HUES6 (cell line): ENCODE measurements around the gene GSE1.

Source experiments
- H3K27ac ChIP-seq: 2 replicates; pipeline ENCODE4 v1.7.0; 2013; ENCODE audit warnings: low read depth, mild to moderate bottlenecking, low read length, inconsistent platforms
- H3K27me3 ChIP-seq: 2 replicates; pipeline ENCODE4 v1.6.1; 2013; ENCODE audit warnings: low read length; ENCODE audit not compliant: control insufficient read depth, insufficient read depth
- H3K36me3 ChIP-seq: 2 replicates; pipeline ENCODE4 v1.6.1; 2013; ENCODE audit warnings: low read length; ENCODE audit not compliant: control insufficient read depth, insufficient read depth
- H3K4me1 ChIP-seq: 2 replicates; pipeline ENCODE4 v1.6.1; 2013; ENCODE audit warnings: low read length; ENCODE audit not compliant: control insufficient read depth, insufficient read depth
- H3K4me3 ChIP-seq: 2 replicates; pipeline ENCODE4 v1.5.1; 2013; ENCODE audit warnings: low read depth, low read length
- H3K9ac ChIP-seq: one replicate; pipeline ENCODE4 v1.6.1; 2013; ENCODE audit warnings: mild to moderate bottlenecking, low read length
- H3K9me3 ChIP-seq: 2 replicates; pipeline ENCODE4 v1.6.1; 2013; ENCODE audit warnings: low read depth, low read length; ENCODE audit not compliant: control insufficient read depth, insufficient read depth

Gene GSE1

DNA sequence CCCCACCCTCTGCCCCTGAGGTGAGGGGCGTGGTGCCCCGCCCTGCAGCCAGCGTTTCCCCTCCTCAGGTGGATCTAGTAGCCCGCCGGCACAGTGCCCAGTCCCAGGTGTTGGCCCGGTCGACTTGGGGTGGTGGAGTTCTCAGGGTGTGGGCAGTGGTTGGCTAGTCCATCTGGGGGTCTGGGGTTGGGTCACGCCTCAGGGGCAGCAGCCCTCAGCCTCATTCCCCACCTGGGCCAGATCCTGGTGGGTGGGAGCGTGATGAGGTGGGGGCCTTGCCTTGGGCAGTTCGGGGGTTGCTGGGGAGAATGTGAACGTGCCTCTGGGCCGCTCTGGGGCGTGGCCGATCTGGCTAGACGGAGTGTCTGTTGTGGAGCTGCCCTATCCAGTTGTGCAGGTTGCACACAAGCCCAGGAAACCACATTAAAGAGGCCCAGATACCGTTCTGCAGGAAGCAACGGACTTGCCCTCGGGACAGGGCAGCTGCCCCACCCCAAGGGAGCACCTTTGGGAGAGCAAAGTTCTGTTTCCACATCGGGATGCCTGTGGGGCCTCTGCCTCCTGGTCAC, 32.0 kb downstream of the GSE1 start:
- no peaks in the 10 kb centered on the region for H3K27me3 ChIP-seq
- no peak overlapping the region for H3K4me3 ChIP-seq
- no peak overlapping the region for H3K9ac ChIP-seq
- H3K4me1 ChIP-seq = peaks cover under 1% of the 10 kb centered on the region; the same call in 1 of the 2 replicates
- H3K27ac ChIP-seq = no peak overlapping the region
- peaks cover 59% of the 10 kb centered on the region for H3K36me3 ChIP-seq
- no peaks in the 10 kb centered on the region for H3K9me3 ChIP-seq

DNA sequence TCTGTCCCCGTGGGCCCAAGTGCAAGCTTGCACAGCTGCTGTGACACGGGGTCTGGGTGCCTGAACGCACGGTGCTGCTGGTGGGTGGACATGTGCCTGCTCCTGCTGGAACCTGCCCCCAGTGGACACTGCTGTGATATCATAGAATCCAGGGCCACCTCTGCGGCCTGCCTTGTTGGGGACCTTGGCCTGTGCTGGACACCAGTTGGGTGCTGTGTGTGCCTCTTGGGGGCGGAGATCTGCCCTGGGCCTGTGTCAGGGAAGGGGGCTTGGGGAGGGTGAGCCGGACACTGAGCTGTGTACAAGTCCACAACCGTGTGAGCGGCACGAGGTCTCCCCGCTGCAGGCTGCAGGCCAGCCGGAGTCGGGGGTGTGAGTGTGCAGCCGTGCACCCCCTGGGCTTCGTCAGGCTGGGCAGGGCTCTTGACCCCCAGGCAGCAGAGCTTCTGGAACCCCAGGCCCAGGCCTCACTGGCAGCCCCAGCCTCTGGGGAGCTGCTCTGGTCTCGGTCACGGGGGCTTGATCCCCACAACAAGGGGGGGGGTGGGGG, 33.3 kb downstream of the GSE1 start:
- Histone ChIP-seq H3K27ac (no peak overlapping the region), H3K27me3 (no peaks in the 10 kb centered on the region), H3K4me3 (no peak overlapping the region), H3K36me3 (peaks cover 53% of the 10 kb centered on the region), H3K9me3 (no peaks in the 10 kb centered on the region), H3K4me1 (peaks cover 3% of the 10 kb centered on the region; the same call in 1 of the 2 replicates), H3K9ac (no peak overlapping the region)

DNA sequence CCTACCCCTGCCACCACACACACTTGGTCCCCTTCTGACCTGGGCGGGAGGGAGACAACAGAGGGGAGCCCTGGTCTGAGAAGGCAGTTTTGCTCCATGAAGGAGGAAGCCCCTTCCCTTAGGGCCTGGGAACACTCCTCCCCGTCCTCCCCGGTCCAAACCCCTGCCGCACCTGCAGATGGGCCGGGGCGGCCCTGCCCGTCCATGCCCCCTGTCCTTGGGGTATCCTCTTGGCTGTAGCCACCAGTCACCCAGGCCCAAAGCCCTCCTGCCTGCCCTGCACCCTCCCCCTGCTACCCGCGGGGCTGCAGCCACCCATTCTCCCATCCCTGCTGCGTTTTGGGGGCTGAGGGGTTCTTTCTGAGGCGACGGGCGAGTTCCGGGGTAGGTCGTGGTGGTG, 33.9 kb downstream of the GSE1 start:
- Histone ChIP-seq H3K4me3 (no peak overlapping the region), H3K36me3 (peaks cover 53% of the 10 kb centered on the region), H3K9me3 (no peaks in the 10 kb centered on the region), H3K27ac (no peak overlapping the region), H3K9ac (no peak overlapping the region), H3K4me1 (peaks cover 3% of the 10 kb centered on the region; the same call in 1 of the 2 replicates), H3K27me3 (no peaks in the 10 kb centered on the region)

DNA sequence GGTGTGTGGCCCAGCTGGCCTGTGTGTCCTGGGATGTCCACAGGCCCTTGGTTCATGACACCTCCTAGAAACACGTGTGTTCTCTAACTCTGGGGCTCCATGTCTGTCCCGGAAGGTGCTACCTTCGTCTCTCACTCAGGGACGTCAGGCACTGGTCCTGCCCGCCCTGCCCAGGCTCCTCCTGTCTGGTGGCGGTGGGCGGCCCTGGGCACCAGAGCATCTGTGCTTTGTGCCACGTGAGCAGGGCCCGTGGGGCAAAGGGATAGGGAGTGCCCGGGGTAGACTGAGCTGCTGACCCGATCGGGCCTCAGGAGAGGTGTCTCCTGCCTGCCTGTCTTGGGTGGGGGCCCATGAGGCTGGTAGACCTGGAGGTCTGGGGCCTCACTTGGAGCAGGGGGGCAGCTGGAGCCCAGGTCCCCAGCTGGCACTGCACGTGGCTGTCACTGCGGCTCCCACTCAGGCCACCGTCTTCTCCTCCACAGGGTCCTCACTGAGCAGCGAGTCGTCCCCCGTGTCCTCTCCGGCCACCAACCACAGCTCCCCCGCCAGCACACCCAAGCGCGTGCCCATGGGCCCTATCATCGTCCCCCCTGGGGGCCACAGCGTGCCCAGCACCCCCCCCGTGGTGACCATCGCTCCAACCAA, 35.1 kb downstream of the GSE1 start:
- no peak overlapping the region for H3K27ac ChIP-seq
- peaks cover 3% of the 10 kb centered on the region; the same call in 1 of the 2 replicates for H3K4me1 ChIP-seq

DNA sequence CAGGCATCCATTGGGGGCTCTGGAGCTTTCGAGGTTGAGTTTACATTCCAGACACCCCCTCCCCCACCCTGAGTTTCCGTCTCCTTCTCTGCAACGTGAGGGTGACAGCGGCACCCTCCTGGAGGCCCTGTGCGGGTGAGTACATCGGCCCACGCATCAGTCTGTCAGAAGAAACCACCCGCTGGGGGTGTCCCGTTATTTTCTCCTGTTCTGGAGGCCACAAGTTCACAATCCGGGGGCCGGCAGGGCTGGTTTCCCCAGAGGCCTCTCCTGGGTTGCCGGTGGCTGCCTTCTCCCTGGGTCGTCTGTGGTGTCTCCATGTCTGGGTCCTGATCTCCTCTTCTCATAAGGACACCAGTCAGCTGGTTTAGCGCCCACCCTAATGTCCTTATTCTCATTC, 35.7 kb downstream of the GSE1 start:
- Histone ChIP-seq H3K36me3 (peaks cover 57% of the 10 kb centered on the region), H3K4me1 (peaks cover 3% of the 10 kb centered on the region; the same call in 1 of the 2 replicates), H3K27me3 (no peaks in the 10 kb centered on the region), H3K4me3 (no peak overlapping the region), H3K27ac (no peak overlapping the region), H3K9me3 (peaks cover 2% of the 10 kb centered on the region; the same call in 1 of the 2 replicates), H3K9ac (no peak overlapping the region)

More for the DNA sequence above, 35.1 kb downstream of the GSE1 start:
- H3K27me3 ChIP-seq = no peaks in the 10 kb centered on the region
- no peak overlapping the region for H3K4me3 ChIP-seq
- H3K36me3 ChIP-seq = peaks cover 51% of the 10 kb centered on the region
- H3K9ac ChIP-seq = no peak overlapping the region
- peaks cover under 1% of the 10 kb centered on the region; the same call in 1 of the 2 replicates for H3K9me3 ChIP-seq

DNA sequence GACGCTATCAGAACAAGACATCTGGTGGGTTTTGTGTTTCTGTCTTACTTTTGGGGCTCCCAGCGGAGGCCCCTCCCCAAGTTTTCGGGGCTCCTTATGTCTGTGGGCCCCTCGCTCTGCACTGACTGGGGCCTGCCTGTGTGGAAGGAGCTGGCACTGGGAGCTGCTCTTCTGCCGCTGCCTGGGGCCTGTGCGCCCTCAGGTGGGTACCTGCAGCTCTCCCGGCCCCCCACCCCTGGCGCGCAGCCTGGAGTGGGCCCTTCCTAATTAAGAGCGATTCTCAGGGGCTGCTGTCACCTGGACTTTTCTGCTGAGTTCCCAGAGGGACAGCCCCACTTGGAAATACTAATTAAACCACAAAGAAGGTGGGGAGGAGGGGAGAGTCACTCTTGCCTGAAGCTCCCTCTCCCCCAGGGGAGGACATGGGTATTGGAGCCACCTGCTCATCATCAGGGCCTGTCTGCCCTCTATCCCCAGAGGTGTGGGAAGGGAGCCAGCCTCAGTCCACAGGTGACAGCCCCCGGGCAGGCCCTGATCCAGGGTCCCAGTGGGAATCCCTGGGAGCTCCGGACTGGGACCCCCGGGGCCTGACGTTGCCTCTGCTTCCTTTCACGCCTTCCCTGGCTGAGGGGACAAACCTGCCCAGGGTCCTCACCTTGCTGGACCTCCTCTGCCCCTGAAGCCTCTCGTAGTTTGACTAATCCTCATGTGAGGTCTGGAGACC, 36.5 kb downstream of the GSE1 start:
- no peak overlapping the region for H3K9ac ChIP-seq
- H3K36me3 ChIP-seq = peaks cover 61% of the 10 kb centered on the region
- H3K27me3 ChIP-seq = no peaks in the 10 kb centered on the region
- H3K27ac ChIP-seq = no peak overlapping the region
- no peak overlapping the region for H3K4me3 ChIP-seq
- H3K4me1 ChIP-seq = peaks cover 3% of the 10 kb centered on the region; the same call in 1 of the 2 replicates
- peaks cover 2% of the 10 kb centered on the region; the same call in 1 of the 2 replicates for H3K9me3 ChIP-seq

DNA sequence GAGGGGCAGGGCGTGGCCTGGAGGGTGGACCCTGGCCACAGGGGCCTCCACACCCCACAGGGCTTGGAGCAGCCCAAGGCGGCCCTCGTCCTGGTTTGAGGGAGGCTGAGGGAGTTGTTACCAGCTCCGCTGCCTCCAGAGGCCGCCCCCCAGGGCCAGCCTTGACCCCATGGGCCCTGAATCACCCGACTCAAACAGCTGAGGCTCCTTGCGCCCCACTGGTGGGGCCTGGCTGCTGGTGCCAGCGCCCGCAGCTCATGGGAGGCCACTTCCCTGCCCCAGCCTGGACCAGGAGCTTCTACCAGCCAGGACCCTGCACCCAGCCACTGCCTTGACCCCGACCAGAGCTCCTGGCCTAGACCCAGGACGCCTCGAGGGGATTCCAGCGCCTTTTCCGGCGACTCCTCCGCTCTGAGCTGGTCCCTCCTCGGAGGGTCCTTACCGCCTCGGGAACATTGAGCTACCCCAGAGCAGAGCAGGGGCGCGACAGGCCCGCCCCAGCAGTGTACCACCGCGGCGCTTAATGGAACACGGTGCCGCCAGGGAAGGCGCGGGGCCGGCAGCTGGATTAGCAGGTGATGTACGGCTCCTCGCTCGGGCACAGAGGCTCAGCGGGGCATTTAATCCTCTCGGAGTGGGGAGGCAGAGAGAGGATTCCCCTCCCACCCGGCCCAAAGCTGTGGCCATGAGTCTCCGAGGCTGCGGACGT, 37.2 kb downstream of the GSE1 start:
- no peaks in the 10 kb centered on the region for H3K27me3 ChIP-seq
- H3K9me3 ChIP-seq = peaks cover 2% of the 10 kb centered on the region; the same call in 1 of the 2 replicates
- H3K4me1 ChIP-seq = peaks cover 3% of the 10 kb centered on the region; the same call in 1 of the 2 replicates
- no peak overlapping the region for H3K4me3 ChIP-seq
- peaks cover 64% of the 10 kb centered on the region for H3K36me3 ChIP-seq
- H3K27ac ChIP-seq = no peak overlapping the region
- no peak overlapping the region for H3K9ac ChIP-seq

DNA sequence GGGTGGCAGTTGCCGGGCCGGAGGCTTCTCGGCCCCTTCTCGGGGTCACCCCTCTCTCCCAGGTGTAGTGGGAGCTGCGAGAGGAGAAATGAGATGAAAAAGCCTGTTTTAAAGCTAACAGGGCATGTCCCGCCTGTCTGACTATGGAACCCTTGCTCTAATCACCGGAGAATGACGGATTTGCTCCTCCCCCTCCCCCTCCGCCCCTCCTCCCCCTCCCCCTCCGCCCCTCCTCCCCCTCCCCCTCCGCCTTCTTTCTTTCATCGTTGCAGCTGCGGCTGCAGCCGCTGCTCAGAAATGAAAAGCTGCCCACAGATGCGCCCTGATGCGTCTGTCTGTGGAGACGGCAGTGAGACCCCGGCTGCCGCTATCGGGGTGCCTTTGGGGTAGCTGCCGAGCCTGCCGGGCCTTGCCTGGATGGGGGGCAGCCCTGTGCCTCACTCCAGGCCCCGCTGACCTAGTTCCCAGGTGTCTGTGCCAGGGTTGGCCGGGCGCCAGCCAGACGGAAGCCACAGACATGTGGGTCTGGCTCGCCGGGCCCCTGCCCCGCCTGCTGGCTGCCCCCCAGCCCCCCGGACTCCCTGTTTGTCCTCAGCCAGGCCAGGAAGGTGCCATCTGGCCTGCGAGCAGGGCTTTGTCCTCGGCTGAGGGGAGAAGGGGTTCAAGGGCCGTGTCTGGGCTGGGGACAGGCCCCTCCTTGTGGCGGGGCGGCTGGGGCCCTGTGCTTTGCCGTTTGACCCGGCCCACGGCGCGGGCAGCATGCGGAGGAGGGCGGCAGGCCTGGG, 37.9 kb downstream of the GSE1 start:
- no peak overlapping the region for H3K27ac ChIP-seq
- no peak overlapping the region for H3K9ac ChIP-seq
- peaks cover 65% of the 10 kb centered on the region for H3K36me3 ChIP-seq
- peaks cover 3% of the 10 kb centered on the region; the same call in 1 of the 2 replicates for H3K4me1 ChIP-seq
- H3K27me3 ChIP-seq = no peaks in the 10 kb centered on the region
- no peak overlapping the region for H3K4me3 ChIP-seq
- H3K9me3 ChIP-seq = peaks cover 2% of the 10 kb centered on the region; the same call in 1 of the 2 replicates

DNA sequence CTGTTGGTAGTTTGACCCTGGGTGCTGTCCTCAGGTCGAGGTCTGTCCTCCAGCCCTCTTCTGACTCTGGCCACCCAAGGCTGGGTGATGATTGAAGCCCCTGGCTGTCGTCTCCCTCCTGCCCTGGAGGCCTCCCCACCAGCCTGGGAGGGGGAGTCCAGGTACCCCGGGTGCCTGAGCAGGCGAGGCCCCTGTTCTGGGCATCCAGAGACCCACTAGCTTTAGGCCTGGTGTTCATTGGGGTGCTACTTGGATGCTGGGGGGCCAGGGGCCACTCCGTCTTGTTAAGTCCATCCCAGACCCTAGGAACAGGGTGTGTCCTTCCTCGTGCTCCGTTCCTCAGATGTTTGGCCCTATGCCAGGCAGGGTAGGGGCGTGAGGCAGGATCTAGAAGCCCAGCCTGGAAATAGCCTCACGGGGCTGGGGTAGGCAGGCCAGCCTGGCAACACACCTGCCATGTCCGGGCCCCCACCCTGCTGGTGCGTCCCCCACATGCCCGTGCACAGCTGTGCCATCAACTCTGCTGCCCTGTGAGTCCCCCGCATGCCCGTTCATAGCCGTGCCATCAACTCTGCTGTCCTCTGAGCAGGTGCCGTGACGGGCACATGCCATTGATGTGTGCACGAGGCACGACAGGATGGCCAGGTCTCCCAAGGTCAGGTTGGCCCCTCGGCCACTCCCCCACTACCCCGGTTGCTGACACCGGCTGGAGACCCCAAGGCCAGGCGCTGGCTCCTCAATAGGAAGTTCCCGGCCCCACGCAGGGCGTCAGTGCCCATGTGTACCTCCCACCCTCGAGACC, 38.7 kb downstream of the GSE1 start:
- Histone ChIP-seq H3K27me3 (no peaks in the 10 kb centered on the region), H3K9ac (no peak overlapping the region), H3K9me3 (peaks cover 2% of the 10 kb centered on the region; the same call in 1 of the 2 replicates), H3K4me1 (peaks cover 3% of the 10 kb centered on the region; the same call in 1 of the 2 replicates), H3K4me3 (no peak overlapping the region), H3K36me3 (peaks cover 68% of the 10 kb centered on the region), H3K27ac (no peak overlapping the region)
